CD4-positive, alpha-beta T cell treated with Interleukin-2 at 100 ng/mL for 4 hours (primary cell): Measurements from ENCODE around the gene THSD8.

ENCODE experiments used
- DNase-seq: peaks from one replicate; pipeline ENCODE4 v3.0.0-alpha.2; 2020; ENCODE audit warnings: low spot score

THSD8 gene

DNA sequence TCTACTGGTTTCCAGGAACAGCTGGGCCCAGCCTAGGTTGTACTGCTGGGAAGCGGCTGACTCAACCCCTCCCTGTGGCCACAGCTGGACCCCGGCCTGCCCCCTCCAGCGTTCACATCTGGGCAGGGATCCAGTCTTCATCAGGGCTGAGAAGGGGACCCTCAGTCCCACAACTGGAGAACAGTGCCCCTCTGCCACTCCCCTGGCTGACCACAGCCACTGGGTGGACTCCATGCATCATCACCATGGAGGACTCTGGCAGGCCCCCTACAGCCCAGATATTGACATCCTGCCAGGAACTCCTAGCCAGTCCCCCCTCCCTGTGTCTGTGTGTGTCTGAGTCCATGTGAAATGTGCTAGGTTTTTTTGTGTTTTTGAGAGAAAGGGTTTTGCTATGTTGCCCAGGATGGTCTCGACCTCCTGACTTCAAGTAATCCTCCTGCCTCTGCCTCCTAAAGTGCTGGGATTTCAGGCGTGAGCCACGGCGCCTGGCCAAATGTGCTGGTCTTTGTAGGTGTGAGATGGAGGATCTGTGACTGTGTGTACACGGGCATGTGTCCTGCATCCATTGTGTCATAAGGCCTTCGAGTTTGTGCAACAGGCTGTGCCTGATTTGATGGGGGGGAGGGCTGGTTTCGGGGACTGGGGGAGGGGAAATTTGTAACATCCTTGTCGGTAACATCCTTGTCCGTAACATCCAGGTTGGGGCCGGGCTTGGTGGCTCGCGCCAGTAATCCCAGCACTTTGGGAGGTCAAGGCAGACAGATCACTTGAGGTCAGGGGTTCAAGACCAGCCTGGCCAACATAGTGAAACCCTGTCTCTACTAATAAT, 22.5 kb upstream of the THSD8 start:
- no peak for DNase-seq

DNA sequence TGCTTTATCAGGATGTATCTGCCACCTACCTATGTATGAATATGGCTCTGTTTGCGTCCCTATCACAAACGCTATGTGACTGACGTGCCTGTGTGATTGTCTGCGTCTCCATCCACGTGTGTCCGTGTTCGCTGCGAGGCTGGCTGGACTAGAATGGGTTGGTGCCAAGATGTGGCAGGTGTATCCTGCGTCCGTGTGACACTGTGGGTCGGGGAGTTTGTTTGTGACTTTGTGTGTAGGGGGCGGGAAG, 19.8 kb upstream of the THSD8 start:
- DNase-seq = no peak

DNA sequence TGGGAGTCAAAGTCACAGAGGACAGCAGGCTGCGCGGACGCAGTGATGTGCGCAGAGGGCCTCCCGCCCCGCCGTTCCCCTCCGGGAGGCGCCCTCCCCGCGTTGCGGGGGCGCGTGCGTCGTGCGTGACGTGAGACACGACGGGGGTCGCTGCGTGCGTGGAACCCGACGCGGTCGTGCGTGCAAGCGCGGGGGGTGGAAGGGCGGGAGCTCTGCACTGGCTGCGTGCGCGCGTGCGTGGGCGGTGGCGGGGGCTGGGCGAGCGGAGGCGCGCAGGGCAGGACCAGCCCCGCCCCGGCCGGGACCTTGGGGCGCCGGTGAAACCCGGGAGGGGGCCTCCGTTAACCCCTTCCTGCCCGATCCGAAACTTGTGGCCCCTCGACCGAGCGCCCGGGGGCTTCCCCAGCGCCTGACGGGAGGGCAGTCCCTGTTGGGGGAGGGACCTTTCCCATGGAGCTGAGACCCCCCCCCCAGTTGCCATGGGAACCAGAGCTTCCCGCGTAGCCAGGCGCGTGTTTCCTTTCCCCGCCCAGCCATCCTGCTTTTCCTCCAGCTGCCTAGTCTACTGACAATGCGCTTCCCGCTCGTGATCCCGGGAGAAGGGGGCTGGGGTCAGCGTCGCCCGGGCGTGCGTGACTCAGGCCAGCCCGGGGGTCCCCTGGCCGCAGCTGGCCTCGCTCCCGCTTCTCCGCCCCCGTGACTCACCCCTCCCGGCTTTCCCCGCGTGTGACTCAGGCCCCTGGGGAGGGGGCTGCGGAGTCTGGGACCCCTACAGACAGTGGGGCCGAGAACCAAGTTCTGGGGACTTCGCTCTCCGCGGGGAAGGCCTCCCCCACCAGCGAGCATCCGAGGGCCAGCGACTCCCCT, 19.2 kb upstream of the THSD8 start:
- peak; percentile 92 for DNase-seq

DNA sequence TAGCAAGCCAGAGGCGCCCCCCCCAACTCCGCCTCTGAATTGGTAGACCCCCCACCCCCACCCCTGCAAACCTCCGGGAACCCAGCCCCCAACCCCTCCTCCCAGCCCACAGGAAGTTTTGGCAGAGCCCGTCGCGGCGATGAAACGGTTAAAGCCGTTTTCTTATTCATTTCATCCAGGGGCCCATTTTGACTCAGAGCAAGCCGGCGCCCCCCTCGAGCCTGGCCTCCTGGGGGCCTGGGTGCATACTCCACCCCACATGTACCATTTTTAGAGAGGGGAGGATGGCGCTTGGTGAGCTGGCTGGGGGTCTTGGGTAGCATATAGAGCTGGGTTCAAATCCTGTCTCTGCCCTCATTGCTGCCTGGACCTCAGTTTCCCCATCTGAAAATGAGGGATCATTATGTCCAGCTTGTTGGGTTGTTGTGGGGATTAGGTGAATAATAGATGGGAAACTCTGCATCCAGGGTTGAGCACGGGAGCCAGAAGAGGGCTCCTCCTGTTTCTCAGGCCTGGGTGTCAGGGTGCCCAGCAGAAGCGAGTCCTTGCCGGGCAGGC, 18.5 kb upstream of the THSD8 start:
- peak; percentile 38 for DNase-seq

DNA sequence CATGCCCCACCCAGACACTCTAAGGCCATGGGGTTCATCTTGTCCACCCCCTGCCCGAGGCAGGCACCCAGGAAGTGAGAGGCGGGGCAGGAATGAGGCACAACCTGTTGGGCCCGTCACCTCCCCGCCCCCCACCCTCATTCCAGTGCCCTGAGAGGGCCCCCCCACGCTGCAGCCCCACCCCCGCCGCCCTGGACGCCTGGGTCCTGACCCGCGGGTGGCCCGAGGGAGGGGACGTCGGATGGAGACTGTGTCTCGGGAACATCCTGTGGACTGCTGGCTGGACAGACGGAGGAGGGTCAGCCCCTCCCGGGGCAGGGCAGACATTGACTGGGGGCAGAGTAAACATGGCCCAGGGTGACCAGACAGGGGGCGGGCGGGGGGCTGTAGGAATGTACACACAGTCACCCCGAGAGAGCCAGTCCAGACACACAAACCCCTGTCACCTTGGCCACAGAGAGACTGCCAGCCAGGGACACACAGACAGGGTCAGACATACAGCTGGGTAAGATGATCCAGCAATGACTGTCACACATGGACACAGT, 17.9 kb upstream of the THSD8 start:
- DNase-seq = no peak

DNA sequence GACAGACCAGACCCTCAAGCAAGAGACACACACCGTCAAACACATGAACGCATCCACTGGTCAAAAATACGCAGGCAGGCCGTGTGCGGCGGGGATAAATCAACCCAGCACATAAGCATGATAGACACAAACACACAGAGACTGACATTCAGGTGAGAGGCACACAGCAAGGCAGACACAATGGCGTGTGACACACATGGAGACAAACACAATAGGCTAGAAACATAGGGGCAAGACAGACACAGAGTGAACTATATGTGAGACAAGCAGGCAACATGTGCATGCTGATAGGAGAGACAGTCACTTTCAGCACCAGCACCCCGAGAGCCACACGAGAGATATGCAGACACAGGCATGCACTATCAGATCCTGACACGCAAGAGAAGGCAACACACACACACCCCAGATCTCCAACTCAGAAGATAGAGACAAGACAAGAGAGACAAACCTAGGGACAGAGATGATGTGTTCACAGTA, 17.4 kb upstream of the THSD8 start:
- DNase-seq = peak; percentile 35

DNA sequence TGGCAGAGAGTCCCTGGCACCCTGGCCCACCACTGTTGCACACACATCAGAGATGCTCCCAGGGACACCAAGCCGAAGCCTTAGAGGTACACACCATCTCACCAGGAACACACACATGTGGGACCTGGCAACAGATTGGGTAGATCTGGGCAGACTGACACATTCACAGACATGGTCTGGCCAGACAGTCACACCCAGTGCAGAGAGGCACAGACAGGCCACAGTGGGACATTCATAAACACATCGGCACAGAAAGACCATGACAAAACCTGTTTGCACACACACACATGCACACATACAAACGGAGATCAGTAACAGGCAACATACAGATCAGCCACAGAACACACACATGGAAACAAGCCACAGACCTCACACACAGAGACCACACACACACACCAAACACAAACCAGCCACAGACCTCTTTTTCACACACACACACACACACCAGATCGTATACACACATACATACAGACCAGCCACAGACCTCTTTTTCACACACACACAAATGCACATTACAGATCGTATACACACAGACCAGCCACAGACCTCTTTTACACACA, 16.9 kb upstream of the THSD8 start:
- peak; percentile 64 for DNase-seq

DNA sequence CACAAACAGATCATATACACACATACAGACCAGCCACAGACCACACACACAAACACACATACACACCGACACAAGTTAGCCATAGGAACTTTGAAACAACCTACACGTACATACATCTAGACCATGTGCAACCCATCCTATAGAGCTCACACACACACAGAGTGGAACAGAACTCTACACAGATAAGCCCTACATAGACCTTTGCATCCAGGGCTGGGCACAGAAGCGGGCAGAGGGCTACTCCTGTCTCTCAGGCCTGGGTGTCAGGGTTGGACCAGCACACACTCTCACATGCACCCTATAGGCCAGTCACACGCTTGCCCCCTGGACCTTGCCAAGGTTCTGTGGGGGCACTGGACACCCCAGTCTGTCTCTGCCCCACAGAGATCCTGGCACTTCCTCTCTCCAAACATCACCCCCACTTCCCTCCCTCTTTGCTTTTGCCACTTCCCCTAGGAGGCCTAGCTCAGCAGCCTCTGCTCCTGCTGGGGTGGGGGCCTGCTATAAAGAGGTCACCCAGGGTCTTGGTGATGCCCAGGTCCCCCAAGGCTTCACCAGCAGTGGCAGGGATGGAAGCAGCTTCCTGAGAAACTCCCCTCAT, 16.3 kb upstream of the THSD8 start:
- no peak for DNase-seq

DNA sequence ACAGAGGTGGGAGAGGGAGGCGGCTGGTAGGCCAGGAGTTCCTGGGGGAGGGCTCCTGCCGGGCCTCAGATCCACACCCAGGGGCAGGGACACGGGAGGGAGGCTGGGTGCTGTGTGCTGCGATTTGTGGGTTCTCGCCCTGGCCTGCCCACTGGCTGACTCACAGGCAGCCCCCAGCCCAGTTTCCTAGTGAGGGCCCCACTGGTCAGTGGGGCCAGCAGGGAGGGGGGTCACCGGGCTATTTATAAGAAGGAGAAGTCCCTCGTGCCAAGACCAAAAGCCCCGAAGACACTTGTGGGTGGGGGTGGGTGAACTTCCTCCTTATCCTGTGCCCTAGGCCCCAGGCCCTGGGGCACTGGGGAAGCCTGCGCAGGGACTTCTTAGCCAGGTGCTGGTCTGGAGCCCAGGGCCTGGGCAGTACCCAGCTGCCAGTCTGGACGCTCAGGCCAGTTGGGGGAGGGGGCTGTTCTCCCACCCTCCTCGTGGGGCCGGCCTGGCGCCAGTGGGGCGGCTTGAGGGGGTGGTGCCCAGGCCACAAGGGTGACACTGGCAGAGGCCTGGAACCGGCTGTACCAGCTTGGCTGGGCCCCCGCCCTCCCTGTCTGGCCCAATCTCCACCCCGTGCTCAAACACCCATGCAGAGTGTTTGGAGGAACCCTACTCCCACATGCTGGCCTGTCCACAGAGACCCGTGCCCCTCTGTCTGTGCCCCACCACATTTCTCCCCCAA, 15.6 kb upstream of the THSD8 start:
- DNase-seq = no peak

DNA sequence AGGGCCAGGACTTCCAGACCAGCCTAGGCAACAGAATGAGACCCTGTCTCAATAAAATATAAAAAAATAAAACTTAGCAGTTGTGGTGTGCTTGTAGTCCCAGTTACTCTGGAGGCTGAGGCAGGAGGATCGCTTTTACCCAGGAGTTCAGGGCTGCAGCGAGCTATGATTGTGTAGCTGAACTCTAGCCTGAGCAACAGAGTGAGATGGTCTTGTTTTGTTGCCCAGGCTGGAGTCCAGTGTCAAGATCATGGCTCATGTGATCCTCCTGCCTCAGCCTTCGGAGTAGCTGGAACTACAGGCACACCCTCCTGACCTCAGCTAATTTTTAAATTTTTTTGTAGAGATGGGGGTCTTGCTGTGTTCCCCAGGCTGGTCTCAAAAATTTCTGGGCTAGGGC, 14.9 kb upstream of the THSD8 start:
- no peak for DNase-seq

DNA sequence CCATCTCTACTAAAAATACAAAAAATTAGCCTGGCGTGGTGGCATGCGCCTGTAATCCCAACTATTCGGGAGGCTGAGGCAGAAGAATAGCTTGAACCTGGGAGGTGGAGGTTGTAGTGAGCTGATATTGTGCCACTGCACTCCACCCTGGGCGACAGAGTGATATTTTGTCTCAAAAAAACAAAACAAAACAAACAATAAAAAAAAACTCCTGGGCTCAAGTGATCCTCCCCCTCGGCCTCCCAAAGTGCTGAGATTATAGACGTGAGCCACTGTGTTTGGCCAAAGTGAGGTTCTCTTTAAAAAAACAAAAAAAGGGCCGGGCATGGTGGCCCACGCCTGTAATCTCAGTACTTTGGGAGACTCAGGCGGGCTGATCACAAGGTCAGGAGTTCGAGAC, 14.4 kb upstream of the THSD8 start:
- no peak for DNase-seq

DNA sequence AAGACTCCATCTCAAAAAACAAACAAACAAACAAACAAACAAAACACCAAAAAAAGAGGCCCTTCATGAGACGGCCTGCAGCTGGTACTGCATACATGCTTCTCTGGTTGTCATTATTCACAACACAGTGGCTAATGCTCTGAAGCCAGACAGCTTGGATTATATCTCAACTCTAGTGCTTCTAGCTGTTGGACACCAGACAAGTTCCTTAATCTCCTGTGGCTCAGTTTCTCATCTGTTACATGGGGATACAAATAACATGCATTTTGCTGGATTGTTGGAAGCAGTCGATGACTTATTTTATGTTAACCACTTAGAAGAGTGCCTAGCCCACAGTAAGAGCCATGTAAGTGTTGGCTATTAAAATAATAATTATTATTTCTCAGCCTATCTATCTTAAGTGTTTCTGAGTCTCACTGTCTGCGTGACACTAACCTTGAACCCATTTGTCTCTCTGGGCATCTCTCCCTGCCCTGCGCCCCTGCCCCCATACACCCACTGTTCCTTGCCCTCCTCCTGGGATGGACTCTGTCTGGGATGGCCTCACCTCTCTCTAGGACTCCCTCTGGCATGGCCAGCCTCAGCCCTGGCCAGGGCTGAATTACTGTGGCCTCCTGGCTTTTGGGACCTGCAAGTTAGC, 13.7 kb upstream of the THSD8 start:
- DNase-seq = no peak

DNA sequence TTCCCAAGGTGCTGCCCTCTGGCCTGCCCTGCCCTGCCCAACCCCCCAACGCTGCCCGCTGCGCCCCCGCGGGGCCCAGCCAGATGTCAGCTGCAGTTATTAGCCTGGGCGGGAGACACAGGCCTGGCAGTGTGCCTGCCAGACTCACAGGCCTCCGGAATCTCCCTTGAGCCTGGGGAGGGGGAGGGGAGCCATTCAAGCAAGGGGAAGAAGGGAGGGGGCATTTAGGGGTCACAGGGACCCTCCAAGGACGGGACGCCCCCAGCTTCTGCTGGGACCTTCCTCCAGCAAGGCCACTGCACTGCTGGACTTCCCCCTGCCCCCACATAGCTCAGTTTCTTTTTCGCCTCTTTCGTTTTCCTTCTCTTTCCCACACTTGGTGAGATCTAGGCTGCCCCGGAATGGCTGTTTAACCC, 13.2 kb upstream of the THSD8 start:
- peak; percentile 60 for DNase-seq

DNA sequence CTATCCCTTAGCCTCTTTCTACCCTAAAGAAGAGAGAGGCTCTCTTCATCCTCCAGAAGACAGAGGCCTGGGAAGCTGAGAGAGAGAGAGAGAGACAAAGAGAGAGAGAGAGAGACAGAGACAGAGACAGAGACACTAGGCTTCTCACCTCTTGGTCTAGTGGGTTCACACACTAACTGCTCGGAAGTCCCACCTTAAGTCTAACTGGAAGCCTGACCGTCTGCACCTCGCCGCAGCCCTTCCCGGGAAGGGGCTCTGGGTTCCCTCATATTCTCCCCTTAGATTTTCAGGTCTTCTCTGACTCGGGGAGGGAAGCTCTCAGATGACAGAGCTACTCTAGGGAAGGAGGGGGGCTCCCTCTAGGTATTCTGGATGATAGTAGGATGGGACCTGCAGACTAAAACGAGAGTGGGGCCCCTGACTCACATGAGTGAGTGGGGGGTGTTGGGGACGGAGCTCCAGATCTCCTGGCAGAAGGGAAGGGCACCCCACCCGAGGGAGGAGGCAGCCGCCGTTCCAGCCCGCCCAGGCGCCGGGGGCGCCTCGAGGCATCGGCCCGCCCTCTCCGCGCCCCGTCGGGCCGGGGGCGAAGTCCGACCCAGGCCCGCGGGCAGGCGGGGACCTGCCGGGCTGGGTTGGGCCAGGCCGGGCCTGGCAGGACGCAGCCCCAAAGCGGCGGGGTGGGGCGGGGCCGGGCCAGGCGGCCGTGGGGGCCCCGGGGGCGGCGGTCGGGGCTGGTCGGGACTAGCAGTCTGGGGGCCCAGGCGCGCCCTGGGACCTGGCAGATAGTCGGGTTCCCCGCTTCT, 12.6 kb upstream of the THSD8 start:
- DNase-seq = peak; percentile 37

DNA sequence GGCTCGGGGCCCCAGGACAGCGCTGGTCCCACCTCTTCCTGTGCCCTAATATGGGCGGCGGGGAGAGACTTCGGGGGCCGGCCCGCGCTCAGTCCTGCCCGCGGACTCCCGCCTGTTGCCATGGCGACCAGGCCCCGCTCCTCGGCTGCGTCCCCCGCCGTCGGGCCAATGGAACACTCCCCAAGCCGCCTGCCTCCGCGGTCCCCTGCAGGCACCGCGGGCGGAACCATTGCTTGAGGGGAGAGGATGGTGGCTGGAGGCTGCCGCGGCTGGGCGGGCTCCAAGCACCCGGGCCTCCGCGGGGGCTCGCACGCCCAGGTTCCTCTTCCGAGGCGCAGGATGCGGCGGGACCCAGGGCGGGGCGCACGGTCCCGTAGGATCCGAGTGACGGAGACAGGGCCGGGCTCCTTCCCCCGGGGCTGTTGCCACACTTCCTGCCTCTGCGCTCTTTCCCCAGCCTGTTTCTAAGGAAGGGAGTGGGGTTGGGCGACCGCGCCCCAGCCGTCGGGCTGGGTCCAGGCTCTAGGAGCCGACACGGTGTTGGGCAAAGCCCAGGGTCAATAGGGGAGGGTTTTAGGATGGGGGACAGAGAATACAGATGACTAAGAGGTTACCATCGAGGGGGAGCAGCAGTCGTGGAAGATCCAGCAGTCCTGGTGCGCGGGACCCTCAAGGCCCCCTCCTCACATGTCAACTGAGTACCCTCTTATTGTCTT, 11.8 kb upstream of the THSD8 start:
- peak; percentile 97 for DNase-seq

DNA sequence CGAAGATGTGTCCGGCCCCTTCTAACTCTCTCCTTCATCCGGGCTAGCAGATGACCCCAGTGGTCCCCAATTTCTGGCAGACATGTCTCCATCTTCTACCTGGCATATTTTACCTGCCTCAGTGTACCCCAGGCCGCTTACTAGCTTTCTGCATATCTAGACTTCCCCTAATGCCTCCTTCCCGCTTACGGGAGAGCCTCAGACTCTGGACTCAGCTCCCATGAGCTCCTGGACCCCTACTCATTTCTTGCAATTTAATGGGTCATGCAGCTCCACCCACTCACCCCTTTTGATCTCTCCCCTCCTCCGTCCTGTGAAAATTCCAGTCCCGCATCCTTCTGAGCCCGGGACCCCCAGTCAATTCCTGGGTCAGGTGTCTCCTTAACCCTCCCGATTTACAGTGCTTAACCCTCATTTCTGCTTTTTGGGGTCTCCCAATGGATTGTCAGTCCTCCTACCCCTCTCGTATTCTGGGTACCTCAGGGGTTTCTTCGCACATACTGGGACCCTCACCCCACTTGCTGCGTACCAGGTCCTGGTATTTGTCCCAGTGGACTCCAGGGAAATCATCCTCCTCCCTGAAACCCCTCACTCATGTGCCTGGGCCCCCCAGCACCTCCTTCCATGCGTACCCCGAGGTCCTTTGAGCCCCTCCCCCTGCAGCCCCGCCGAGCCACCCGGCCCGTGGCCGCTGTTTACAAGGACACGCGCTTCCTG, 11.1 kb upstream of the THSD8 start:
- DNase-seq = no peak

DNA sequence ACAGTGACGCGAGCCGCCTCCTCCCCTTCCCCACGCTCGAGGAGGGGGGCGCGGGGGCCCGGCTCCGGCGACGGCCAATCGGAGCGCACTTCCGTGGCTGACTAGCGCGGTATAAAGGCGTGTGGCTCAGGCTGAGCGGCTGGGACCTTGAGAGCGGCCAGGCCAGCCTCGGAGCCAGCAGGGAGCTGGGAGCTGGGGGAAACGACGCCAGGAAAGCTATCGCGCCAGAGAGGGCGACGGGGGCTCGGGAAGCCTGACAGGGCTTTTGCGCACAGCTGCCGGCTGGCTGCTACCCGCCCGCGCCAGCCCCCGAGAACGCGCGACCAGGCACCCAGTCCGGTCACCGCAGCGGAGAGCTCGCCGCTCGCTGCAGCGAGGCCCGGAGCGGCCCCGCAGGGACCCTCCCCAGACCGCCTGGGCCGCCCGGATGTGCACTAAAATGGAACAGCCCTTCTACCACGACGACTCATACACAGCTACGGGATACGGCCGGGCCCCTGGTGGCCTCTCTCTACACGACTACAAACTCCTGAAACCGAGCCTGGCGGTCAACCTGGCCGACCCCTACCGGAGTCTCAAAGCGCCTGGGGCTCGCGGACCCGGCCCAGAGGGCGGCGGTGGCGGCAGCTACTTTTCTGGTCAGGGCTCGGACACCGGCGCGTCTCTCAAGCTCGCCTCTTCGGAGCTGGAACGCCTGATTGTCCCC, 10.4 kb upstream of the THSD8 start, which contains the start of gene JUNB:
JUNB (plus strand) TSS at position 142 of the 706 bp plus-strand sequence; CDS start at position 428, 286 bp downstream.
- peak; percentile 97 for DNase-seq
